Endothelial cell of umbilical vein (primary cell): ENCODE data around the gene CACNG5. TPM values are rescaled to one million over a fixed set of nuclear protein-coding genes. Genes with fewer than 3 reads are reported as not detected.

Experiments
- BruUV-seq: library from RNA; stranded (reverse); fragments of 400-500 nt; replicated peaks from 2 replicates; lab custom pipeline; 2021; lab: Mats Ljungman, UMichigan
- CTCF ChIA-PET: fragments of 300-600, 350-600 bp; sonication (Branson Sonifier 250); formaldehyde crosslinking; loops from one replicate; lab custom pipeline; 2021; ENCODE audit warnings: antibody characterized with exemption, inconsistent platforms; lab: Charles Lee
- POLR2A ChIA-PET: fragments of 300-600, 350-600 bp; sonication (Branson Sonifier 250); formaldehyde crosslinking; loops from one replicate; lab custom pipeline; 2021; ENCODE audit warnings: antibody characterized with exemption, inconsistent platforms; lab: Charles Lee
- DNase-seq: peaks from one replicate; pipeline ENCODE4 v3.0.0-alpha.2; 2011; ENCODE audit warnings: low read depth, low spot score
- FAIRE-seq: peaks from 2 replicates; lab custom pipeline; 2011; peaks lifted over from hg19 to GRCh38; lab: Jason Lieb, UNC
- H2AFZ ChIP-seq: 2 replicates; pipeline ENCODE4 v1.6.0; 2012; ENCODE audit warnings: low read depth, low read length, control low read depth, inconsistent platforms
- H3K27ac ChIP-seq: 2 replicates; pipeline ENCODE4 v1.5.1; 2011; ENCODE audit warnings: low read depth, mild to moderate bottlenecking, control low read depth, low read length, moderate library complexity; ENCODE audit not compliant: insufficient read depth
- H3K27me3 ChIP-seq, 2 experiments: 2 replicates each; pipeline versions ENCODE4 v1.6.0 to v1.6.1; 2011; ENCODE audit warnings: low read length in 2 of 2, mixed read lengths in 1 of 2; ENCODE audit not compliant: control insufficient read depth in 2 of 2, insufficient read depth in 2 of 2
- H3K36me3 ChIP-seq, 2 experiments: 2 replicates in 1 of 2; 3 replicates in 1 of 2; pipeline ENCODE4 v1.5.1; 2011; ENCODE audit warnings: low read length in 2 of 2, mild to moderate bottlenecking in 1 of 2, moderate library complexity in 1 of 2; ENCODE audit not compliant: control insufficient read depth in 2 of 2, insufficient read depth in 2 of 2; ENCODE audit errors: extremely low read depth in 1 of 2
- H3K4me1 ChIP-seq: 3 replicates; pipeline ENCODE4 v1.5.1; 2011; ENCODE audit warnings: mild to moderate bottlenecking, low read length; ENCODE audit not compliant: control insufficient read depth, insufficient read depth; ENCODE audit errors: extremely low read depth
- H3K4me2 ChIP-seq: 2 replicates; pipeline ENCODE4 v1.6.1; 2011; ENCODE audit warnings: low read length, control low read depth, mixed read lengths; ENCODE audit not compliant: insufficient read depth
- H3K4me3 ChIP-seq, 3 experiments: fragments of 200-600 bp in 1 of 3; sonication (generic), shearing (Covaris generic) in 1 of 3; replicated peaks in 1 of 3; 2 replicates each; pipeline ENCODE4 v1.5.1; 2011 to 2016; ENCODE audit warnings: control low read depth in 3 of 3, low read length in 3 of 3, mild to moderate bottlenecking in 2 of 3, inconsistent platforms in 1 of 3, low read depth in 1 of 3, moderate library complexity in 1 of 3; ENCODE audit not compliant: insufficient read depth in 1 of 3
- H3K79me2 ChIP-seq: 2 replicates; pipeline ENCODE4 v1.6.0; 2012; ENCODE audit warnings: low read length, inconsistent platforms; ENCODE audit not compliant: control insufficient read depth, insufficient read depth
- H3K9ac ChIP-seq: replicated peaks from 2 replicates; pipeline ENCODE3; 2011; ENCODE audit warnings: low read length, control low read depth; ENCODE audit not compliant: insufficient read depth; ENCODE audit errors: extremely low read depth
- H3K9me1 ChIP-seq: replicated peaks from 3 replicates; pipeline ENCODE4 v1.6.0; 2011; ENCODE audit warnings: mild to moderate bottlenecking, low read length; ENCODE audit not compliant: control insufficient read depth, insufficient read depth; ENCODE audit errors: extremely low read depth
- H3K9me3 ChIP-seq: replicated peaks from 2 replicates; pipeline ENCODE4 v1.5.1; 2012; ENCODE audit warnings: low read length, inconsistent platforms; ENCODE audit not compliant: control insufficient read depth, insufficient read depth
- H4K20me1 ChIP-seq: replicated peaks from 2 replicates; pipeline ENCODE3; 2011; ENCODE audit warnings: mild to moderate bottlenecking, low read length; ENCODE audit not compliant: control insufficient read depth, insufficient read depth; ENCODE audit errors: extremely low read depth
- CTCF ChIP-seq, 2 donors: IDR thresholded peaks; 1 replicate in 1 of 2; 2 replicates in 1 of 2; pipeline ENCODE4 v1.5.1; 2011; ENCODE audit warnings: low read length in 2 of 2, mild to moderate bottlenecking in 2 of 2, moderate library complexity in 2 of 2, control low read depth in 1 of 2, inconsistent platforms in 1 of 2, low read depth in 1 of 2; ENCODE audit not compliant: insufficient read depth in 1 of 2; ENCODE audit errors: extremely low read depth in 1 of 2
- EZH2 ChIP-seq: IDR thresholded peaks from 2 replicates; pipeline ENCODE4 v1.6.1; 2012; ENCODE audit warnings: borderline replicate concordance, low read depth, mild to moderate bottlenecking, moderate library complexity, low read length, inconsistent platforms; ENCODE audit not compliant: severe bottlenecking
- FOS ChIP-seq: IDR thresholded peaks from 2 replicates; pipeline ENCODE4 v1.6.1; 2011; ENCODE audit warnings: mild to moderate bottlenecking, low read length, moderate library complexity, borderline replicate concordance; ENCODE audit not compliant: insufficient read depth
- GATA2 ChIP-seq: IDR thresholded peaks from 2 replicates; pipeline ENCODE4 v1.7.0; 2011; ENCODE audit warnings: low read depth, mild to moderate bottlenecking, moderate library complexity, mixed read lengths, low read length; ENCODE audit not compliant: insufficient read length, insufficient read depth
- JUN ChIP-seq: IDR thresholded peaks from 2 replicates; pipeline ENCODE4 v1.6.1; 2011; ENCODE audit warnings: borderline replicate concordance, low read depth; ENCODE audit not compliant: insufficient read length, insufficient read depth
- MAX ChIP-seq: IDR thresholded peaks from 2 replicates; pipeline ENCODE4 v1.6.1; 2011; ENCODE audit not compliant: insufficient read depth, insufficient read length
- MYC ChIP-seq: IDR thresholded peaks from one replicate; pipeline ENCODE4 v1.6.1; 2011; ENCODE audit warnings: mild to moderate bottlenecking, low read depth, low read length
- POLR2AphosphoS5 ChIP-seq: IDR thresholded peaks from 2 replicates; pipeline ENCODE4 v1.6.1; 2012; ENCODE audit warnings: low read depth, mild to moderate bottlenecking, control low read depth, low read length, moderate library complexity; ENCODE audit not compliant: insufficient read depth
- dilution Hi-C: fragments of 300-500 bp; cut with MboI; formaldehyde crosslinking; loops from one replicate; pipeline ENCODE4 v1.15.0; 2019; ENCODE audit warnings: low sequenced_read_pairs; ENCODE audit not compliant: extremely low pct_ligation_motif_present
- intact Hi-C: fragments of 100-400 bp; cut with micrococcal nuclease; formaldehyde crosslinking; loops from one replicate; pipeline ENCODE4 v1.10.0; 2022
- polyA plus RNA-seq, 4 experiments: library from polyadenylated mRNA; depleted of rRNA in 3 of 4; stranded (reverse) in 3 of 4; unstranded in 1 of 4; fragments of >200 nt; gene quantifications; 2 replicates each; pipeline versions ENCODE4 v1.2.1 to v1.2.3, GENCODE V29; 2011 to 2012; ENCODE audit warnings: missing spikeins in 1 of 4
- total RNA-seq: library from RNA; stranded (reverse); gene quantifications from 2 replicates; pipeline ENCODE4 v1.2.3, GENCODE V29; 2021

CACNG5 gene
- total and polyA plus RNA-seq, 2 donors (not counting 3 experiments of a cell fraction or from before 2014, with no cell fraction given), result not detected

- intact Hi-C loops (no loop called here), dilution Hi-C loops (no loop called here)
- Histone ChIP-seq H3K4me1 (no peaks in the 10 kb centered on the region), H4K20me1 (no peaks in the 10 kb centered on the region), H3K9me1 (no peaks in the 10 kb centered on the region), H3K27ac (no peak overlapping the region), H3K9me3 (no peaks in the 10 kb centered on the region), H2AFZ (no peak overlapping the region), H3K9ac (no peak overlapping the region), H3K79me2 (no peaks in the 10 kb centered on the region), H3K4me3 (no peak overlapping the region), H3K4me2 (no peak overlapping the region), H3K27me3 (no peaks in the 10 kb centered on the region), H3K36me3 (no peaks in the 10 kb centered on the region)
- ChIA-PET POLR2A (no interaction called here), CTCF (interaction anchor here (0.8 kb wide), 1 partner anchor 143 kb away, joined by 3 read pairs; no protein-coding TSS in a partner anchor)
- TF ChIP-seq GATA2, result no peak
- no peak for DNase-seq
- no peak for FAIRE-seq
- BruUV-seq, result no TSS peak
Observed at GRCh38 chr17:66858226-66859083, 23.5 kb downstream of the CACNG5 start.

- no peak for DNase-seq
Observed at GRCh38 chr17:66859353-66859752, 24.4 kb downstream of the CACNG5 start.

More at GRCh38 chr17:66859353-66859752, 24.4 kb downstream of the CACNG5 start:
- POLR2A ChIA-PET, result no interaction called here
- CTCF ChIA-PET, result no interaction called here
- H3K27ac ChIP-seq, result no peak overlapping the region
- no peaks in the 10 kb centered on the region for H3K79me2 ChIP-seq
- no peak overlapping the region for H3K4me3 ChIP-seq
- no peak overlapping the region for H3K9ac ChIP-seq
- no TSS peak for BruUV-seq
- no peaks in the 10 kb centered on the region for H3K4me1 ChIP-seq
- no peak overlapping the region for H3K4me2 ChIP-seq
- no peak overlapping the region for H2AFZ ChIP-seq
- FAIRE-seq, result no peak
- TF ChIP-seq JUN (no peak), FOS (no peak), MYC (no peak), EZH2 (no peak), POLR2AphosphoS5 (no peak), MAX (no peak), CTCF (IDR thresholded peaks at IDR 0.05; ENCODE audit: extremely low read depth in 1 of 2, insufficient read depth in 1 of 2, low read depth in 1 of 2, low read length in 2 of 2) (no peak), GATA2 (no peak)
- no peaks in the 10 kb centered on the region for H3K27me3 ChIP-seq
- H4K20me1 ChIP-seq, result no peaks in the 10 kb centered on the region
- H3K36me3 ChIP-seq, result no peaks in the 10 kb centered on the region
- H3K9me3 ChIP-seq, result no peaks in the 10 kb centered on the region
- dilution Hi-C loops, result no loop called here
- no peaks in the 10 kb centered on the region for H3K9me1 ChIP-seq
- intact Hi-C loops, result no loop called here
